HK-2 (cell line): Measurements from ENCODE around the gene POLR2M.

Experiments used
- DNase-seq: peaks from one replicate; pipeline ENCODE4 v3.0.0-alpha.2; 2018; ENCODE audit not compliant: unreplicated experiment

Gene POLR2M

DNA sequence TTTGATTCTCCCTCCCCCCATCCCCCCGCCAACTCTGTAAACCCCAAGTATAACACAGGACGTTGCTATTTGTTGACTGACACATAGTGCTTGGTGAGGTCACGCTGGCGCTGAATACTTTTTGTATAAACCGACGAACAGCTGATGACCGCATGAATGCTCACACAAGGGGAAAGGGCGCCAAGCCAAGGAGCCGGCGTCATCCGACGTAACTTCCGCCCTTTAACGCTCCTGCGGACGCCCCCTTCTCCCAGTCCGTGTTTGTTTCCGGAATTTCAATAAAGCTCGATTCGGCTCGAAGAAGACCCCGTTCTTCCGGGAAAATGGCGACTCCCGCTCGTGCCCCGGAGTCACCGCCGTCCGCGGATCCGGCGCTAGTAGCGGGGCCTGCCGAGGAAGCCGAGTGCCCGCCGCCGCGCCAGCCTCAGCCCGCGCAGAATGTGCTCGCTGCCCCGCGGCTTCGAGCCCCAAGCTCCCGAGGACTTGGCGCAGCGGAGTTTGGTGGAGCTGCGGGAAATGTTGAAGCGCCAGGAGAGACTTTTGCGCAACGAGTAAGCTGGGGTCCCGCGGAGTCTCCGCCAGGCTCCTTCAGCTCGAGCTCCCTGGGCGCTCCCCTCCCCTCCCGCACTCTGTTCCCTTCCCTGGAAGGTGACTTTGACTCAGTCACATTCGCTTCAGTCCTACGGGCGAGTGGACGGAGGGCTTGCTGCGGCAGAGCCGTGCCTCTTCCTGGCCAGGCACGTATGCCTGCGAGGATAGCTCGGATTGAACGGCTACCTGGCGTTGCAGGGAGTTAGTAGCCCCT, at the start of gene POLR2M:
Gene POLR2M (plus strand): TSS at position 310 of the 805 bp plus-strand sequence. CDS start 129 bp downstream, at position 439.
- DNase-seq: peak; percentile 86

DNA sequence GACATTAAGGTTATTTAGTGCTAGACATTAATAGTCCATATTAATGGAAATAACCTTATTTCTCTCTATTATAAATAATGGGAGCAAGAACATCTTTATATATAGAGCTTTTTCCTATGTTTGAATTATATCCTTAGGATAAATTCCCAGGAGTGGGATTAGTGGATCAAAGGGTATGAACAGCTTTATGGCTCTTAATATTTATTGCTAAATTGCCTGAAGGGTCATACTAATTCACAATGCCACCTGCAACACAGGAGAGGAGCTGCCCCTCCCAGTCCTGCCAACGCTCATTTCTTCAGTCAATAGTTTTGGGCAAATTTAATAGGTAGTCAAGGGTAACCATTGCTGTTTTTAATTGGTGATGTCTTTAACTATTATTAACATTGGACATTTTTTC, 48.9 kb upstream of the POLR2M start:
- DNase-seq: no peak

DNA sequence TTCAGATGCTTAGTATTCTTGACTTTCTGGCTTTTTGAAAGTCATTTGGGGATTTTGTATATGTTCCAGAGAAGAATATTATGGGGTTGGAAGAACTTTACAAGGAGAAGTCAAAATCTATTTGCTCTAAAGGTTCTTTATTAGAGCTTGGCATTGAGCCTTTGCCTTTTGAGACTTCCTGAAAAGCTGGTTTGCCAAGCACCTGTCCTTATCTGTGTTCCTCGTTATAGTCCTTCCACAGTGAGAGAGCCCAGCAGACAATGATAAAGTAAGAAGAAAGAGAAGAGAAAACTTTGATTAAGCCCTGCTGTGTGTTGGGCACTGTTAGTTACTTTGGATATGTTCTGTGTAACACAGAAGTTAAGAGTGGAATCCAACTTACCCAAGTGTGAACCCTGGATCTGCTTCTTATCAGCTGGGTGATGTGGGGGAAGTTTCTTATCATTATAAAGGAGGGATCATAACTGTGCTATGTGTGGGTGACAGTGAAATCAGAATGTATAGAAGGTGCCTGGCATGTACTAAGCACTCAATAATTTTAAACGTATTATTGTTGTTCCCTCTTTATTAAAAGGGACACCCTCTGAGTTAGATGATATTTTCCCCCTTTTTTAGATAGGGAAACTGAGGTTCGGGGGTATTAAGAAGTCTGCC, 44.3 kb upstream of the POLR2M start:
- no peak for DNase-seq

DNA sequence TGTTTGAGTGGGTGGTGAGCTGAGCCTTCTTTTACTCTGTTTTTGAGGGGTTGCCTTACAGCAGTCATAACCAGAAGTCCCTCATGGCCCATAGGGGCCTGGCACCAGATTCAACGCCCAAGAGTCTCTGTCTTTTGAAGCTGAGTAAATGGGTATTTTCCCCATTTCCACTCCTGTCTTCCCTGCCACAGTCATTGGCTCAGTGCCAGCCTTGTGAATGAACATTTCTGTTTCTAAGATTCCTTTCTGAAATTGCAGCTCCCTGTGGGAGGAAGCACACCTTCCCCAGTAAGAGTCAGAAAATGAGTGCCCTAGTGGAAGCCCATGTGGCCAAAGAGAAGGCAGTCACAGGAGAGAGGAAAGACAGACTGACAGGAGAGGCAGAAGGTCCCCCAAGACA, 43.7 kb upstream of the POLR2M start:
- DNase-seq: no peak

DNA sequence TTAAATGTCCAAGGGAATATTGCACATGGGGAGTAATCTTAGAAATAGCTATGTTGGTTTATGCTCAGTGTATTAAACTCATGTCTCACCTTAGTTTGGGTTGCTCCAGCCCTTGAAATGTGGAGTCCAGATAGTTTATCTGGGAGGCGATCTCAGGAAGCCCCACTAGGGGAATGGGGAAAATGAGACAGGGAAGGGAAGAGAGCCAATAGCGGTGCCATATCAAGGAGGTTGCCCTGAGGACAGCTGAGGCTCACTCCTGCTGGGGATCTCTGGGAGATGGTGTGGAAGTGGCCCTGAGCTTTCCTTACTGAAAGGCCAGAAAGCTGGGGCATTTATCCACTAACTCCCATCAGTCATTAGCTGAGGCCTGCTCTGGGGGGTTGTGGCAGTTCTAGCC, 43.3 kb upstream of the POLR2M start:
- DNase-seq: no peak

DNA sequence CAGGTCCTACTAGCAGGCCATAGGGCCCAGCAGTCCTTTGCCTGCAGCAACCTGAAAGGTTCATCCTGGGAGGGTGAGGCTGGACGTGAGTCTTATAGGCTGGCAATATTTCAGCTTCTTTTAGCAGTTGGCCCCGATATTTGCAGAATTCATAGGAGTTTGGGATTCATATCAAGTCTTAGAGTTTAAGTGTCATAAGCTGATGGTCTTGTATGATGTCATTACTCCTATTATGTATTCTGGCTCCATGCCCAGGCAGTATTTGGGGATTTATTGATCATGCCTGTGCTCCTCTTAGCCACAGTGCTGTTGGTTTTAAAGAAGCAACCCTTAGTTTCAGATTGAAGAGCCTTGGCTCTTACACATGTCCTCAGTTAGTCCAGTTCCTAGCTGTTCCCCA, 41.3 kb upstream of the POLR2M start:
- no peak for DNase-seq

DNA sequence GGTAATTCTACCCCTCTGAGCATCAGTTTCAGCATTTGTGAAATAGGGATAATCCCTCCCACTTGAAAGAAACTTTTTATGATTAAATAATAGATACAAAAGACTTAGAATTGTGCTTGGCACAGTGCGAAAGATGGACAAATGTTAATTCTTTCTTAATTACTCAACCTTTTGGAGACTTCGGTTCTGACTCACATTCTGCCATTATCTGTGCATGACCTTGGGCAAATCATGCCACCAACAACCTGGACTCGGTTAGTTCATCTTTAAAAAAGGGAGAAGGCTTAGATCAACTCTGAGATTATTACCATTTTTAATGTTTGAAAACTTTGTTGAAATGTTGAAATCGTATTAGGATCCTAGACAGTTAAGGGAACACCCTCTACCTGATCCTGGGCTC, 40.6 kb upstream of the POLR2M start:
- DNase-seq: no peak

DNA sequence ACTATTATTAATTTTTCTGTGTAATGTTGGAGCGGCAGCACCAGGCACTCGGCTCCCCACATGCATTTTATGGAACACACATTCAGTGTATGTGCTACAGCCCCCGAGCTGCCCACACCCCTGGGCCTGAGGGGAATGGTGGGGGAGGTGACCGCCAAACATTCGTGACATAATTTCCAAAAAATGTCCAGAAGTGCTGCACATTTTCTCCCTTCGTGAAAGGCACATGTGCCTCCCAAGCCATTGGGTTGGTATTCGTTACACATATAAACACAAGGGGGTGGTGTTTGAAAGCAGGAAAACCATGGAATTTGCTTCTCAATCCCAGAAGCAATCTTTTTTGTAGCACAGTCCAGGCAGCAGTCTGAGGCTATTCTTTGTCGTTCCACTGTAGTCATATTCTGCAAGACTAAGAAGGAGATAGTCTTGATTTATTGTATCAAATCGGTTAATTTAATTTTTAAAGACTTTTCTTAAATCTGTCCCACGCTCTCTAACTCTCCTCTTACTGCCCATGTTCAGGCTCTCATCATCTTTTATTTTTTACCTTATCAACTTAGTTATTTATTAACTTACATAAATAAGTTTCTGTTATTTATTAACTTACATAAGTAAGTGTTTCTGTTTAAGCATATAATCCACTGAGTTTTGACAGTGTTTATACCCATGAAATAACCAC, 39.2 kb upstream of the POLR2M start:
- DNase-seq: no peak

DNA sequence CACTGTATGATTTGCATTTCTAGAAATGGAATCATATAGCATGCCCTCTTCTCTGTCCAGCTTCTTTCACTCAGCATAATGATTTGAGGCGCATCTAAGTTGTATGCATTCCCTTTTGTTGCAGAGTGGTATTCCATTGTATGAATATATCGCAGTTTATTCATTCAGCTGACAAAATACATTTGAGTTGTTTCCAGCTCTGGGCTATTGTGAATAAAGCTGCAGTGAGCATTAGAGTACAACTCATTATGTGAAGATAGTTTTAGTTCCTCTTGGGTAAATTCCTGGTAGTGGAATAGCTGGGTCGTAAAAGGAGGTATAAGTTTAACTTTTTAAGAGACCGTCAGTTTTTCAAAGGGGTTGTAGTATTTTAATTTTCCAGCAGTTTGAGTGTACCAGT, 38.5 kb upstream of the POLR2M start:
- no peak for DNase-seq

DNA sequence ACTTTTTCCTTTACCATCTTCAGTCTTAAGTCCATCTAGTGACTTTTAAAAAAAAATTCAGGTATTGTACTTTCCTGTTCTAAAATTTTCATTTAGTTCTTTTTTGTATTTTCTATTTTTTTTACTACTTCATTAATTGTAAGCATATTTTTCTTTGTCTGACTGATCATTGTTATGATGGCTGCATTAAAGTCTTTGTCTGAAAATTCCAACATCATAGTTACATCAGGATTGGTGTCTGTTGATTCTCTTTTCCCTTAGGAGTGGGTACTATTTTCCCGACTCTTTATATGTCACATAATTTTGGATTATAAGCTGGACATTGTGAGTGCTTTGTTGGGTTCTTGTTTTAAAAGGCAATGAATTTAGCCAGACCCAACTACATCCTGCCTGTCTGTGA, 34.9 kb upstream of the POLR2M start:
- DNase-seq: no peak

DNA sequence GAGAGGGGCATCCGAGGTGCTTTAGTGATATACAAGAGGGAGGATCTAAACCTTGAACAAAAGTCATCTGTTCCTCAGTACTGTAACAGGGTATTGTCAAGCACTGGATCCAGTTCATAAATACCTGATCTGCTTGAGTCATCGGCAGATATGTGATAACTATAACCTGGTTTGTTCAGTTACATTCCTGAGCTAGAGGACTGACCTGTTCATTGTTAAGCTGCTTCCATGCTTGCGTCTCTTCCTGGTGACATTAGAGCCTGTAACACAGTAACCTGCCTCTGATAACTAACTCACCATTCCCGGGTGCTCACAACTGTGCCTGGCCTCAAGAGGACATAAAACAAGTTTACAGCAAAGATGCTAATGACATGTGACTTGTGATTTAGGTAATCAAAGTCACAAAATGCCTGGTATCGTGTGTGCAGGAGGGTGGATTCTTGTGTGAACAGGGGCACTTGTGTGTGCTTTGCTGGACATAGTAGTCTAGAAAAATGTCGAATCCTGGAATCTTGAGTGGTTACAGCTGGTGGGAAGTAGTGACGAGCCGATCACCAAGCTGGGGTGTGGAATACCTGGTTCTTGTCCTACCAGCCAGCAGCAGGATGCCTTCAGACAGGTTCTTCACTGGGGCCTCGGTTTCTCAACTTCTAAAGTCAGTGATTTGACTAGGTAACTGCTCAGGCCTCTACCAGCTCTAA, 30.9 kb upstream of the POLR2M start:
- DNase-seq: no peak

DNA sequence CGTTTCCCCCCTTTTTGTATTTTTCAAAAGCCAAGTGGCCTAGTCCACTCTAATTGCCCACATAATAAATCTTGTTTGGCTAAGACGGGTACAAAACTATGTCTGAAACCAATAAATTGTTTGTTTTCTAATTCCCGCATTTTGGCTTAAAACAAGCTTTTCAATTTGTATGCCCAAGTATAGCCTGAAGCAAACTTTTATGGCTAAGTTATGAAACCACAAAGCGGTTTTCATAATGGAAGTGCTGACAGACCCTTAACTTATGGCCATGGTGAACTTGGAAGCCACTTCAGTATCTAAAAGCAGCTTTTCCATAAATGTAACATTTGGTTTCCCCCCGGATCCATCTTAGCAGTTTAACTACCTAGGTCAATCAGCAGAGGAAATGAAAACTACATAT, 29.9 kb upstream of the POLR2M start:
- DNase-seq: no peak

DNA sequence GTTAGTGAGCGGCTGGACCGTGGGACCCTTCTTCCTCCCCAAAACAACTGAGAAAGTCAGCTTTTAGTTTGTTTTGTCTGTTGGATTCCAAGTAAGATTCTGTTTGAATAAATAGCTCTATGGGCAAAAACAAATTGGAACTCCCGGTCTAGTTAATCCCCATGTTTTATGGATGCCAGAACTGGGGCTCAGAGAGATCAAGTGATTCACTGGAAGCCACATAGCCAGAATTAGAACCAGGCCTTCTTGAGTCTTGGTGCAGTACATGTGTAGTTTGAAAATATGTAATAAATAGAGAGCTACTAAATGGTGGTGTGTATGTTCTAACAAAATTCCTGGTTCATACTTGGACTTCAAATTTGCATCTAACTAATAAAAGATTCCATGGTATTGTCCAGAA, 29.3 kb upstream of the POLR2M start:
- DNase-seq: no peak

DNA sequence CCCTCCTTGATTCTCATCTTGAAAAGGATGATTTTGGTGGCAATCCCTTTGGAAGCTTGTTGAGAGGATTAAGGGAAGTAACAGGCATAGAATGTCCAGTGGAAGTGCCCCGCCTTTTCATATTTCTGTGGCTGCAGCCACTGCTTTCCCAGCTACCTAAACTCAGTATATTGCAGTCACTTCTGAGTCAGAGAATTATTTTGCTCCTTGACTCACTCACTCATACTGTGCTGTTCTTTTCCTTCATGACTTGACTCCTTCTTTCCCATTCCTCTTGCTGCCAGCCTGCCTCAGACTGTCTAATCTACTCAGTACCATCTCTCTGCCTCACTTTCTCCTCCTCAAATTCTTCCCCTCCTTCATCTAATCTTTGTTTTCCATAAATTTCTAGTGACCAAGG, 26.5 kb upstream of the POLR2M start:
- DNase-seq: no peak

DNA sequence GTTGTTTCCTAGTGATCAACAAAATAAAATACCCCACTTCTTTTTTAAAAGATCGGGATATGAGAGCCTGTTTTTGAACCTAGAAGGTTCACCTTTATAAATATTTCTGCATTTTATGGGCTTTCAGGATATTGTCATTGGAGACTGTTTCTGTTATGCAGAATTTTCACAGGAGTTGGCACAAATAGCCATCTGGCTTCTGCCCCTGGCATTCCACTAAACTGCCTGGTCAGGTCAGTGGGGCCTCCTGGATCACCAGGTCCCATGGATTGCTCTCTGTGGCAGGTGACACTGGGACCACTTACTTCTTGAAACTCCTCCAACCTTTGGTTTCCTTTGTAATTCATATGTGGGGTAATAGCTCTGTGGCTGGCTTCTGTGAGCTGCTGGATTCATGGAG, 25.5 kb upstream of the POLR2M start:
- DNase-seq: no peak

DNA sequence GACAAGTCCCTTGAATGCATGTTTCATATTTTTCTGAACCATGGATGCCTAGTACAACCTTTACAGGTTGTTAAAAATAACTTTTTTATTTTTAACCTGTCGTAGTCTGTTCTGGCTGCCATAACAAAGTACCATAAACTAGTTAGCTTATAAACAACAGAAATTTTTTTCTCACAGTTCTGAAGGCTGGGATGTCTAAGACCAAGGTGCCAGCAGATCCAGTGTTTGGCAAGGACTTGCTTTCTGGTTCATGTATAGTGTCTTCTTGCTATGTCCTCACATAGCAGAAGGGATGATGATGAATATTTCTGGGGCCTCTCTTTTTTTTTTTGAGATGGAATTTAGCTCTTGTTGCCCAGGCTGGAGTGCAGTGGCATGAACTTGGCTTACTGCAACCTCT, 23.0 kb upstream of the POLR2M start:
- no peak for DNase-seq

DNA sequence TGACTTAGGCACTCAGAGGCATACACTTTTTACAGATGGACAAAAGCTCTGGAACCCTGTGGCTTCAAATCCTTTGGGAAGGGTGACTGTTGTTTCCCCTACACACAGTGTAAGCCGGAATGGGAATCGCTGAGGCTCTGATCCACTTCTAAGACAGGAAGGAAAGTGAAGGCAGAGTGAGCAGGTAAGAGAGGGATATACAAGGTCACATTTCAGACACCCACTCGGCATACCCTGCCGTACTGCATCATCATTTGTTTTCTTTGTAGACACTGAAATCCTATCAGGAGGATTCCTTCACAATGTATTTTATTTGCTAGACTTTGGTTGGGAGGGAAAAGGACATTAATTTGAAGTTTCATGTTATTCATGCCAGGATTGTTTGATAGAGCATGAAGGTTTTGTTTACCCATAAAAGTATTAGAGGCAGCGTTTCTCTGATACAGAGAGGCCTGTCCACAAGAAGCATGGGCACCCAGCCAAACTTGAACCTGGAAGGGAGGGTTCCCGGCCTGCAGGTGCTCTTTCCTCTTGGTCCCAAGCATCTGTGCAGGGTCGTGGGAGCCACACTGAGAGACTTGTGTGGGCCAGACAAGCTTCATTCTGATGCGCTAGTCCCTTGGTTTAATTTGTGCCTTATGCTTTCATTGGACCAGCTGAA, 21.9 kb upstream of the POLR2M start:
- no peak for DNase-seq

DNA sequence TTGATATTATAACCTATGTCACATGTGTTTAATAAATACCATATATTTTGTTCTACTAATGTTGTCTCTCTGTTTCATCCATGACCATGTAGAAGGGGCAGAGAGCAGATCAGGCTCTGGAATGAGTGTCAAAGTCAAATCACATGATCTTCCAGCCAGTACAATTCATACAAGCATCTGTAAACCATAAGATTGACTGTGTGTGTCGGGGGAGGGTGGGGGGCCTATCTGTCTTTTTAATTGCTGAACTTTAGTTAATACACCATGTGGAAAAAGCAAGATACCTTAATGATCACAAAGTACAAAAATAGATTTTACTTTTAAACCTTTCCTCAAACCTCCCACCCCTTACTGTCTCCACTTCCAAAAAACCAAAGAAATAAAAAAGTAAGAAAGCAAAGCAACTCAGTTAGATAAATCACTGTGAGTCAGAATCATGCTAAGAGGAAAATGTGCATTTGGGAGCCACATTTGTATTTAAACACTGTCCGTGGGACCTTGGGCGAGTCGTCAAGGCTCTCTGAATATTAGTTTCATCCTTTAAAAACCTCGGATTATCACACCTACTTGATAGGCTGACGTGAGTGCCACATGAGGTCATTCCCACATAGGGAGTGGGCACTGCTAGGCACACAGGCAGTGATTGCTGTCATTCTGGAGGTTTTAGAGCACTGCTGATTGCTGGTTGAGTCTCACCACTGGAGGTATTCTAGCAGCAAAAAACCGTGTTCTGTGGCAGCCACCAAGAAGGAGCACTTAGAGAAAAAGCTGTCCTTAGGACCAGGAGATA, 21.0 kb upstream of the POLR2M start:
- DNase-seq: no peak

DNA sequence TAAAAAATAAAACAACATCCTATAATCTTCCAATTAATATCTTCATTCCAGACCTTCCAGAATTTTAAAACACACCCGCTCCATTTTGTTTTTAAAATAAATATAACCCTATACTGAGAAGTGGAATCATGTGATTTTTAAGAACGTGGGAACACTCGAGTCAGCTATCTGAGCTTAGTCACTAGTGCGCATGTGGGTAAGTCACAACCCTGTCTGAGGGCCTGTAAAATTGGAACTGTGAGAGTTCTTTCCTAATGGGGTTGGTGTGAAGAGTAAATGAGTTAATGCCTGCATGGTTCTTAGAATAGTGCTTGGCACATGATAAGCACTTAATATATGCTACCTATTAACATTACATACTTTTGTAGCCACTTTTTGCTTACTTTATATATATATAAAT, 19.9 kb upstream of the POLR2M start:
- DNase-seq: no peak

DNA sequence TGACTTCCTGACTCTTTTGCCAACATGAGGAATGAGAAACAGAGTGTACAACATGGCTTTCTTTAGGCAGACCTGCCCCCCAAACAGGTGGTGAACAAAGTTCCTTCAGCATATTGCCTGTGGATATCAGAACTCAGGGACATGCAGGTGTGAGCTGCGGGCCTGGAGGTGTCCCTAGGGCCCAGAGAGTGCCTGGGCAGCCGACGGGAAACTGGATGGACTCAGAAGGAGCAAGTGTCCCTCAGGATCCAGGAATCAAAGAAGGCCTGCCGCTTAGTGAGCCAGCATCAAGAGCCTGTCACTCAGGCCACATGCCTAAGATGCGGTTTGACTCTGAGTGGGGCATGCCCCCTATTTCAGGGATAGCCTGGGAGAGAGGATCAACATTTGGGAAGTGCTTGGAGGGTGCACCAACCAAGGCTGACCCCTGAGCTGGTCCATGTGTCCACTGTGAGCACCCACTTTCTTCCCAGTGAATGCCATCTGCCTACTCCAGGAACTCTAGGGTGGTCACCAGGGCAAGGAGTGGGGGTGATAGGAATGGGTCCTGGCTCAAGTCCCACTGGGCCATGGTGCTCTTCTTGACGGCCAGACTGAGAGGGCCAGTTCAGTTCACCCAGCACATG, 16.1 kb upstream of the POLR2M start:
- no peak for DNase-seq

DNA sequence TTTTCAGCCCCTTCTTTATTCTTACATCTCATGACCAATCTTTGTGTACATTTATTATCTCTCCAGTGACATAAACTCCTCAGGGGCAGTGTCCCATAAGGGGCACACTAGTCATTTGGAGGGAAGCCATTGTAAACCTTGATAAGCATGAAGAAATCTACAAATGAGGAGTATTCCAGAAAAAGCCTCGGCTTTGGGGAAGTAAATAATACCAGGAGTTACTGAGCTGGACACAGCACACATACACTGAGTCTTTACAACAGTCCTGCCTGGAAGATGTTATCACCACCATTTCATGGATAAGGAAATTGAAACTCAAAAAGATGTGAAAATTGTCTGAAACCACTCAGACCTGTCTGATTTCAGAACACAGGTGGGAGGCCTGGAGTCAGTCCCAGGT, 15.4 kb upstream of the POLR2M start:
- no peak for DNase-seq
